HG03439 (cell line): Measurements from ENCODE around the gene FAM120B.
"Not testable (repeated sequence)": the region's sequence is repeated elsewhere in the genome, so short reads cannot be mapped to it uniquely, and the experiment has no call there.

ENCODE experiments used
- ATAC-seq: cut with Tn5 transposase; IDR thresholded peaks from one replicate; pipeline ENCODE4 v1.9.1; 2021; ENCODE audit warnings: mild to moderate bottlenecking, moderate library complexity; ENCODE audit not compliant: unreplicated experiment

The FAM120B gene

DNA sequence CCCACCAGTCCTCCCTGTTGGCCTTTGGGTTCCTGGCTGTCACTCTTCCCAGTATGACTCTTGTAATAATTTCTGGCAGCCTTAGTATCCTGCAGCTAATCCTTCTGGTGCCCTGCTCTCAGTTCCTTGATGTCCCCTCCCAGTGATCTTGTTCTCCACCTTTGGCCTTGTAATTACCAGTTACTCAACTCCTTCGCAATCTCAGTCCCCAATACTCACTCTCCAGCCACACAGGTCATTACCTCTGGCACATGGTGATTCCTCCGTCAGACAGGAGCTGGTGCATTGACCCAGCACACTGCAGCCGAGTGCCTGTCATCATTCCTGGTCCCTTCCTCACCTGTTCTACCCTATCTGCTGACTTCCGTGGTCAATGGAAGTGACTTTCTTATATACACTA is 101.4 kb downstream of the FAM120B start:
- no peak for ATAC-seq

DNA sequence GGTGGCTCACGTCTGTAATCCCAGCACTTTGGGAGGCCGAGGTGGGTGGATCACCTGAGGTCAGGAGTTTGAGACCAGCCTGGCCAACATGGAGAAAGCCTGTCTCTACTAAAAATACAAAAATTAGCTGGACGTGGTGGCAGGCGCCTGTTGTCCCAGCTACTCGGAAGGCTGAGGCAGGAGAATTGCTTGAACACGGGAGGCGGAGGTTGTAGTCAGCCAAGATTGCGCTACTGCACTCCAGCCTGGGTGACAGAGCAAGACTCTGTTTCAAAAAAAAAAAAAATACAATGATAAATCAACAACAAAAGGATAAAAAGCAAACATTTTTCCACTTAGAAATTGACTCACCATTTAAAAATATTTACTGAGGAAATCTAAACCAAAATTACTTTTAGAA is 103.2 kb downstream of the FAM120B start:
- ATAC-seq: not testable (repeated sequence)

DNA sequence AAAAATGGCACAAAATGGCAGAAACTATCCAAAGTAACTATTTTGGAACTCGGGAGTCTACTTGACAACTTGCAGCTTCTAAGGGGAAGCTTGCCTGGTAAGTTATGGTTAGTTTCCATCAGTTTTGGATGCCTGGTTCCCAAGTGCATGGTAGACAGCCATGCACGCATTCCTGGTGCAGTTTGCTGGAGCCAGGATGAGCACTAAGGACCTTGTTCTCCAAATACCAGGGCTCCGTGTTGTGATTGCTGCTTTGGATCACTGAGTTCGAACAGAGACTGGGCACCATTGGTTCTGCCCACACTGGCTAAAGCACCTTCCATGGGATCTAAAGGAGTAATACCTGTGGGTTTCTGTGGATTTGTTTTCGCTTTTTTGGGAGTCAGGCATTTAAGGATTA is 103.7 kb downstream of the FAM120B start:
- no peak for ATAC-seq

DNA sequence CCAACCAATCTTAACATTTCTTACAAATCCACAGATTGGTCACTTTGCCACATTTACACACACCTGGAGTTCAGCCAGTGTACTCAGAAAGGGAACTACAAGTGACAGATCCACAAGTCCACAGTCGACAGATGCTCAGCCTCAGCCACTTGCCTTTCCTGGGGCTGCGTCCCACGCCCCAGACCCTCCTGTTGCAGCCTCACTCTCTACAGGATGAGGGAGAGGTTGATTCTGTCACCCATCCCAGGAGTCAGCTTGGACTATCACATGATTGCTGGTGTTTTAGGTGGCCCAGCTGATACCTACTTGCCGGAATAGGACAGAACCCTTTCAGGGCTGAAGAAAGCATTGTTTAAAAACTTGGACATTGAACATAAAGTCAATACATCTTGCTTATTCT is 108.8 kb downstream of the FAM120B start:
- no peak for ATAC-seq

DNA sequence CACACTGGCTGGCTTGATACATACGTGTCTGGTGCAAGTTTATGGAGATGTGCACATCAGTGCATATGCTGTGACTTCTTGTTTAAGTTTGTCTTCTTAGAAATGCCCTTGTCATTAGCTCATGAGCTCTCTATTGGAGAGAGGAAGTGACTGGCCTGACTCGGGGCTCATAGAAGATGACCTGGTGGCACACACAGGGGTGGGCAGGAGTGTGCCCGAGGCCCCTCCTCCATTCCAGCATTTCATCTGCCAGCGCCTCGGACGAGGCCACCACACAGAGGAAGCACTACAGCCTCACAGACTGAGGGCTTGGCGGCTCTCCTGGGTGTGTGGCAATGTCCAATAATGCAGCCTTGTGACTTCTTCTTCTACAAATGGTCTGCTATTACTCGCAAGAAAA is 109.7 kb downstream of the FAM120B start:
- ATAC-seq: no peak

DNA sequence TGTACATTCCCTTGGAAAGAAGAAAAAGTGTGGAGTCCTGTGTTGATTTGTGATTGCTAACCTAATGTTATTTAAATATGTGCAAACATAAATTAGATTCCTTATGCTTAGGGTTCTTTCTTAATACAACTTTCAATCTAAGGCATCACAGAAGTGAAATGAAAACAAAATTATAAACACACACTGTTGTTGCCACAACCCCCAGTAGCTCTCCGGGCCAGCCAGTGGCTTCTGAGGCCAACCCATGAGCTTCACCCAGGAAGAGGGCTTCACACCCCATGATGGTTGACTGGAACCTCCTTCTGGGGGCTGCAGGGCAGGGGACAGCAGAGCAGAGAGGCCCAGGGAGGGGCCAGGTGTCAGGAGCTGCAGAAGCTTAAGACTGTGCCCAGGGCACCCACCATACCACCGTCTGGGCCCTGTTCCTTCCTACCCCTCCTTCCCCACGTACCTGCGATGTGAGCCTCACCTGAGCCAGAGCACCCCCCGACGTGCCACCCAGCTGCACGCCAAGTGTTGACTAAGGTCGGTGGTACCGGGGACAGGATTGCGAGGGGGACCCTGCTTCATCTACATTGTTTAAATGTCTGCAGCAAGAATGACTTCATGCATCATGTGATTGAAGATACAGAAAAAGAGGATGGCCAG is 110.5 kb downstream of the FAM120B start:
- ATAC-seq: no peak

DNA sequence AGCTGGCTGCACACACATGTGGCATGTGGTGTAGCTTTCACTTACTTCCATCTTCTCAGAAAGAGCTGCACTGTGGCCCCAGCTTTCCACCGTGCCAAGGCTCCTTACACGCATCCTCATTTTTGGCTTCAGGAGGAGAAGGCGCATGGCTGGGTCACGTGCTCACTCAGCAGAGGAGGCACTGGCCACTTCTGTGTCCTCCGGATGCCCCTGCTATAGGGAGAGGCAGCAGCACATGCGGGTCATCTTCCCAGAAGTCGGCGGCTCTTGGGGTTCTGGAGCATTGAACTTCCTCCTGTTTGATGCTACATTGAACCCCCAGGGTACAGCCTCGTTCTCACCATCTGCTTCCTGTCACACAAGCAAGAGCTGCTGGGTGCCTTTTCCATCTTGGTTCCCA is 111.3 kb downstream of the FAM120B start:
- no peak for ATAC-seq

DNA sequence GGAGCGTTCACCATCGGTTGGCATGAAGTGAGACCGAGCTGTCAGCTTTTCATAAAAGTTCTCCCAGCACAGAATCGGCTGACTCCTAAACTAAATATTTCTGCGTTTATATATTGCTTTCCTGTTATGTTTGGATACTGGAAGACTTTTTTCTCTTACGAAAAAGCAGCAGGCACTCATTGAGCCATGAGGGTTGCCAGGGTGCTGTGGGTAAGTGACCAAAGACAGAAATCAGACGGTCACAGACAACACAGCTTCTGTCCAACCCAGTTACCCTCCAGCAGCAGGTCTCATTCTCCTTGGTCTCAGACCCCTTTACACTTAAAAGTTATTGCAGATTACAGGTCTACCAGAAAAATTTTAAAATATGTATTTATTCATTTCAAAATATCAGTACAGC is 113.7 kb downstream of the FAM120B start:
- no peak for ATAC-seq

DNA sequence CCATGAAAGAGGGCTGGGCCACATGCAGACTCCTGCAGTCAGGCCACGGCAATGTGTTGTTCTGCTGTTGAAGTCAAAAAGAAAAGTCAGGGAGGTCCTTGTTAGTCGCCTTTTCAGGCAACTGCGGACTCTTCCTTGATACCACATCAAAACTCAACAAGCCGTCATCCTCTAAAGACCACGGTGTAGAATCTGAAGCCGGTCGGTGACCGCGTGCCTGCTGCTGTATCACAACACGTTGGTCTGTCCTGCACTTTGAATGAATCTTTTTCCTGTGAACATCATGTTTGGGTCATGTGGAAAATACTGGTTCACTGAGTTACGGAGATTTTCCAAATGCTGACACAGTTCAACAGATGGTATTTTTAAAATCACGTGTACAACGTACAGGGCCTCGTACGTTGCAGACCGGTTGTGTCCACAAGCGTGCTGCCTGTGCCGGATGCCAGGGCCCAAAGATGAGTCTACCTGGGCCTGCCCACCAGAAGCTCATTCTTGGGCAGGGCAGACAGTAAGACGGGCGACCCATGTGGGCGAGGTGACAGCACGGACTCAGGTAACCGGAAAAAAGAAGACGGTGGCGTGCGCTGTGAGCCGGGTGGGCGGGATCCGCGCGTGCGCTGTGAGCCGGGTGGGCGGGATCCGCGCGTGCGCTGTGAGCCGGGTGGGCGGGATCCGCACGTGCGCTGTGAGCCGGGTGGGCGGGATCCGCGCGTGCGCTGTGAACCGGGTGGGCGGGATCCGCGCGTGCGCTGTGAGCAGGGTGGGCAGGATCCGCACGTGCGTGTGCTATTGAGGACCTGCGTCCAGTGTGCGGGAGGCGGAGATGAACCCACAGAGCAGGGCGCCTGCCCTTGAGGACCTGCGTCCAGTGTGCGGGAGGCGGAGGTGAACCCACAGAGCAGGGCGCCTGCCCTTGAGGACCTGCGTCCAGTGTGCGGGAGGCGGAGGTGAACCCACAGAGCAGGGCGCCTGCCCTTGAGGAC is 114.5 kb downstream of the FAM120B start:
- ATAC-seq: no peak

DNA sequence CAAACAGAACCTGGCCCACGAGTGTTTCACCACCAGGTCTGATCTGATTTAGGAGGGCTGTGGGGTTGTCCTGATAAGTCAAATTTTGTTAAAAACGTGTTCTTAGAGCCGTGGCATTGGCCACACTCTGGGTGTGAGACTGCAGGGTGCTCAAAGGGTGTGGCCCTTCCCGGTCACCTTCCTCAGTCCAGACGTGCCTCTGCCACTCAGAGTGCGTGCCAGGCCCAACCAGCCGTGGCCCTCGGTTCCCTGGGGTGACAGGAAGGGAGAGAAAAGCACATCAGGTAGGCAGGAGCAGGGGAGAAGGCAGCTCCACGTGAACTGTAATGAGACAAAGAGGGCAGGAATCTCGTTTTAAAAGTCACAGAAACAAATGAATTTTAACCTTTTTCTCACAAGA is 115.4 kb downstream of the FAM120B start:
- no peak for ATAC-seq

DNA sequence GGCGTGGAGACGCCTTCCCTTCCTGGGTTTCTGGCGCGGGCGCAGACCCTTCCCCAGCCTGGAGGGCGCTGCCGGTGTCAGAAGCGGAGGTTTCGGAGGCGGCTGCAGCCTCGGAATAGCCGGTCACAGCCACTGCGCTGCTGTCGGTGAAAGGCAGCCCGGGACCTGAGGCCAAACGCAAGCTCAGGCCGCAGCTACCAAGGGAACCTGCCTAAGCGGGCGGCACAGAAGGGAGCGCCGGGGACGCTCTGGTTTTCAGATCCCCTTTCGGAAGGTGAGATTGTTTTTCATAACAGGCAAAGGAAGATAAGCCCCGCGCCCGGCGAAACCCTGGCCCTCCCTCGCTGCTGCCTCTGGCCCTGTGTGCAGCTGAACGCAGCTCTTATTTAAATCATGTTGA is 116.5 kb downstream of the FAM120B start:
- ATAC-seq: no peak

DNA sequence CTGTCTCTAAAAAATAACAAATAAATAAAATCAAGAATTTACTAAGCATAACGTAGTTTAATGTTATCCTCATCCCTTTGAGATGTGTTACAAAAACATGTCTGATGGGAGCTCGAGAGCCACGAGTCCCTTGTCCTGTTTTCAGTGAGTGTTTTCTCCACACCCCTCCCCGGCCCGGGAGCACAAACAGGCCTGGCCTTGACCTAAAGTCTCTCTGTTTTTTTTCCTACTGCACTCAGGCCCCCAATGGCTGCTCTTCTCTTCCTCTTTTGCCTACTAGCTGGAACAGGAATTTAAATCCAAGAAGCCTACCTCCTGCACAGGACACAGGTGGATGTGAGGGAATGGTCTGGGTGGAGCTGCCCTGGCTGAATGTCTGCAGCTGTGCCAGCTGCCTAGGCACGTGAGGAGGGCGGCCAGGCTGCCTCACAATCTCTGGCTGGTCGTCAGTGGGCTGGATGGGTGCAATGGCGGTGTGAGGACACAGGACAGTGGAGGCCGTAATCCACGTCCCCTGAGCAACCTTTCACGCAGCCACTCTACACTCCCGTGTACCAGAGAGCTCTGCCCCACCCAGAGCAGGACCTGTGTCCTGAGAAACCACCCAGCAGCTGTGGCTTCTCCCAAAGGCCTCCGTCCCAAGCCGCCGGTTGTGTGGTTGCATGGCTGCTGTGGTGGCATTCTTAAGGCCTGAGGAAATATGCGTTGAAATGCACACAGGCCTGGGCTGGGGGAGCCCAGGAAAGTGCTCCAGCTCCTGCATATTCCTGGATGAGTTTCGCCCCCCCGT is 117.5 kb downstream of the FAM120B start:
- no peak for ATAC-seq

DNA sequence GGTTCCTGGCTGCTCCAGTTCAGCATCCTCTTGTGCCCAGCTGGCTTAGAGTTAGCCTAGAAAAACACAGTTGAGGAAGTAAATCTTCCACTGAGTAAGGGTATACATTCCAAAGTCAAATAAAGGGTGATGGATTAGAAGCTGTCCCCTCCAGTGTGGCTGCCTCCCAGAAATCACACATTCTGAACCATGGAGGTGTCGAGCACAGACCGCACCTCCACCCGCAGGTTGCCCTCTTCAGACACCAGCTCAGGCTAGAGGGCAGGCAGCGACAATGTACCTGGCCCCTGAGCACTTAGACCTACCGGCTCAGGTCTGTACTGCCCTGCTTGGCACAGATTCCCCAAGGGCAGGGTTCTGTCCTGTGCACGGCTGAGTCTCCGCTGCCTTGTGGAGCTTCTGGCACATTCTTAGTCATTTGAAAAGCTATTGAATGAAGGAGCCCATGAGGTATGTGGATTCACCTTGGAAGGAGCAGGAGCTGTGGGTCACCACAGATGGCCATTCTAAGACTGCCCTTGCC is 118.1 kb downstream of the FAM120B start:
- ATAC-seq: no peak

DNA sequence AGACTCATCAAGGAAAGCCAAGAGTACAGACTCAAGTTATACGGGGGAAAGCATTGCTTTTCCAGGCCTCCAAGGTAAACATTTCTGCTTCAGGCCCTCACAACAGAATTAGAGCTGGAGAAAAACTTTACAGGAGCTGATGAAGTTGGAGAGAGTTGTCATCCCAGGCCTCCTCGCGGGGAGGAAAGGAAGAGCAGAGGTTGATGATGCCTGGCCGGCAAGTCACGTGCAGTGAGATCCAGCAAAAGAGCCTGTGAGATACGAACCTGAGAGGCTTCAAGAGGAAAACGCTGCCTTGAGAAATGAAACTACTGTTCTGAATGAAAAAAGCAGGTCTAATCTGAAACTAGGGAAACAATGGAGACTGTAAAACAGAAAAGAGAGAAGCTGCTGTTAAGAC is 122.9 kb downstream of the FAM120B start:
- ATAC-seq: no peak

DNA sequence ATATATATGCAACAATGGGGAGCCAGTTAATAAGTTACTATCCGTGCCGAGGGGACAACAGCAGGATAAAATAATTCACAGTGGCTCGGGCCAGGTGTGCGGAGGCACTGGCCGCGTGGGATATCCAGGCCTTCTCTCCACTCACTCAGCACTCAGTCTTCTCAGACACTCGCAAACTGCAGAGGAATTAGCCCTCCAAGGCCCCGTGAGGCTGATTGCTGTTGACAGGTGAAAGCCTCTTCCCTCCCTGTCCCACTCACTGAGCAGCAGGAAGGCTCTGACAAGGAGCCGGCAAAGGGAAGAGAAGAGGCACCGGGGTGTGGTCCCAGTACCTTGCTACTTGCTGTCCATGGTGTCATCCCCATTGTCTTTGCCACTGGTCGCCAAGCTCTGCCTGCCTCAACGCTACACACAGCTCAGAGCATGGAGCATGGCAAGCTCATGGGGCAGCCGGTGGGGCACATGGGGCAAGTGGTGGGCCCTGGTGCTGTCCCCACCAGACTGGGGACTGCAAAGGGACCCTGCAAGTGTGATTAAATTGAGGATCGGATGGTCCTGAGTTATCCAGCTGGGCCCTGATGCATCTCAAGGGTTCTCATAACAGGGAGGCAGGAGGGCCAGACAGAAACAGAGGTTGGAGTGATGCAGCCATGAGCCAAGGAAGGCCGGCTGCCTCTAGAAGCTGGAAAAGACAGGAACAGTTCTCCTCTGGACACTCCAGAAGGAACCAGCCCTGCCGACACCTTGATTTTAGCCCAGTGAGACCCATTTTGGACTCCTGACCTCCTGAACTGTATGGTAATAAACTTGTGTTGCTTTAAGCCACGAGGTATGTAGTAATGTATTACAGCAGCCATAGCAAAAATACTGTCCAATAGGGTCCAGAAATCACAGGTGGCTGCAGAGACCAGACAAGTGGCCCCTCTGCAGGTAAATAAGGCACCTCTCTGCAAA is 126.9 kb downstream of the FAM120B start:
- ATAC-seq: no peak

DNA sequence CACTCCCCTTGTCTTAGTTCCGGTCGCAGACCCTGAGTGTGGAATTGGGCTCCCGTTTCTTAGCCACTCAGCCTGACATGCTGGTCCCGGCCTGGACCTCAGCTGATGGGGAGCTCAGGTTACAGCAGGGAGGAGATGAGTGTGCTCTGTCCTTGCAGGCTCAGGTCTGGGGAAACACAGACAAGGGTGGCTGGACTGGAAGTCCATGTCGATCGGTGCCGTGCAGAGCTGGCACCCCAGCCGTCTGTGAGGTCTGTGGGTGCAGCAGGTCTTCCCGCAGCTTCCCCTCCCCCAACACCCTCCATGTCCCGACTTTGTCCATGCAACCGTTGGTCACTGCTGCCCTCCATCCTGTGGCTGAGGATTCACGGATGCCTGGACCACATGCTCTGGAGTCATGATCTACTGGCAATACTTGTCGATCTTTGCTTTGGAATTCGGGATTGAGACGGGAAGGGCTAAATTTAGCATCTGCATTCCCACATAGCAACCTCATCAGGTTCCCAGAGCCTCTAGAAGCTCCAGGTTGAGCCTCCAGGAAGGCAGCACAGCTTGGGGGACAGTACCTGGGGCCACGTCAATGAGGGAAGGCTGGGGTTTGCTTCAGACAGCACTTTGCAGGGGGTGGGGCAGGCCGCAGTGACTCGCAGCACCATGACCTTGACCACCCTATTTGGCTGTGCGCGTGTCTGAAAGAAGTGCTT is 127.7 kb downstream of the FAM120B start:
- no peak for ATAC-seq

DNA sequence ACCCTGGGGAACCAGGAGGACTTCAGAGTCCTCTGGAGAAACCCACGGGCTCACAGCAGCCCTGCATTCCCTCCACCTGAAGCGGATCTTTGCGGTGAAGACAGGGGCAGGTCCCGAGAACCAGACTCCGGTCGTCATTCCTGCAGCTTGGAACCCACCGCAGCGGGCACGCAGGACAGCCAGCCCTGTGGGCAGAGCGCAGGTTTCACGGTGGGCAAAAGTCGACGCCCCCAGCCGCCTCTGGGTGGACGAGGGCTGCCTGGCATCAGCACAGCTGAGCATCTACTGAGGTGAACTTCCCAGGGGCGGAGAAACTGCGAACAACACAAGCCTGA is 128.2 kb downstream of the FAM120B start:
- no peak for ATAC-seq

DNA sequence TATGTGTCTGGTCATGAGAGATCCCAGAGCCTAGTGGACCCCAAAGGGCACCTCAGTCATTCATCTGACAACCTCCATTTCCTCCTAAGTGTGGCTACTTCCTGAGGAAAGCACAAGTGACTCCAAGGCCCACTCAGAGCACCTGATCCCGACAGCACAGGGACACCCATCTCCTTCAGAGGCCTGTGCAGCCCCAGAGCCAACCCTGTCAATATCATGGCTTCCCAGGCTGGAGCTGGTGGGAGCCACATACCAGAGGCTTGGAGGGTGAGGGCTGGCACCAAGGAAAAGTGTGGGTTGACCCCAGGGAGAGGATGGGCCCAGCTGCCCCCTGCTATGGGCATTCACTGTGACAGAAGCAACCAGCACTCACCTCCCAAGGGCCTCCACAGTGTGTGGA is 129.2 kb downstream of the FAM120B start:
- no peak for ATAC-seq

DNA sequence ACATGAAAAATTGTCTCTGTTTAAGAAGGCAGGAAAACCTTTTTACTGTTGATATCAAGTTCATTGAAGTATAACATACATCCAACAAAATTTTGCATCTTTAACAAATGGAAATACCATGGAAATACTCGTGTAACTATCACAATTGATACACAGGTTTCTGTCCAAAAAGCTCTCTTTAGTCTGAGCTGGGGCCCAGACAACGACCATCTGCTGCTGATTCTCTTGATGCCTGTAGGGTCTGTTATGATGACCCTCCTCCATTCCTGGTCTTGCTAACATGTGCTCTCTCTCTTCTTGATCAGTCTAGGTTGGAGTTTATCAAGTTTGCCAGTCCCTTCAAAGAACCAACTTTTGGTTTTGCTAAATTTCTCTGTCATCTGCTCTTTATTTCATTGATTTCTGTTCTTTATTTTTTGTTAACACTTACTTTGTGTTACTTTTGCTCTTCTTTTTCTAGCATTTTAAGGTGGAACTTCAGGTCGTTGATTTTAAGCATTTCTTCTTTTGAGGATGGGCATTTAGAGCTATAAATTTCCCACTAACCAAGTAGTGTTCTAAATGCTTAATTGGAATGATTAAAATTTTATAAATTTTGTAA is 129.8 kb downstream of the FAM120B start:
- ATAC-seq: no peak
